ENCODE measurements around the gene HDAC5.

- TF ChIP-seq, protein P1, sequence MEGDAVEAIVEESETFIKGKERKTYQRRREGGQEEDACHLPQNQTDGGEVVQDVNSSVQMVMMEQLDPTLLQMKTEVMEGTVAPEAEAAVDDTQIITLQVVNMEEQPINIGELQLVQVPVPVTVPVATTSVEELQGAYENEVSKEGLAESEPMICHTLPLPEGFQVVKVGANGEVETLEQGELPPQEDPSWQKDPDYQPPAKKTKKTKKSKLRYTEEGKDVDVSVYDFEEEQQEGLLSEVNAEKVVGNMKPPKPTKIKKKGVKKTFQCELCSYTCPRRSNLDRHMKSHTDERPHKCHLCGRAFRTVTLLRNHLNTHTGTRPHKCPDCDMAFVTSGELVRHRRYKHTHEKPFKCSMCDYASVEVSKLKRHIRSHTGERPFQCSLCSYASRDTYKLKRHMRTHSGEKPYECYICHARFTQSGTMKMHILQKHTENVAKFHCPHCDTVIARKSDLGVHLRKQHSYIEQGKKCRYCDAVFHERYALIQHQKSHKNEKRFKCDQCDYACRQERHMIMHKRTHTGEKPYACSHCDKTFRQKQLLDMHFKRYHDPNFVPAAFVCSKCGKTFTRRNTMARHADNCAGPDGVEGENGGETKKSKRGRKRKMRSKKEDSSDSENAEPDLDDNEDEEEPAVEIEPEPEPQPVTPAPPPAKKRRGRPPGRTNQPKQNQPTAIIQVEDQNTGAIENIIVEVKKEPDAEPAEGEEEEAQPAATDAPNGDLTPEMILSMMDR (IDR thresholded peaks at IDR 0.05; ENCODE audit: low read depth, low read length), result no peak
- TF ChIP-seq EZH2phosphoT487 (IDR thresholded peaks at IDR 0.05; ENCODE audit: low read depth), result no peak
These were observed 14.2 kb downstream of the HDAC5 start for GRCh38 chr17:44109312-44109630.

All from OCI-LY3 (cell line).